GM19467 (cell line): Measurements from ENCODE around the gene ZNF611.
"Not testable (repeated sequence)": the region's sequence is repeated elsewhere in the genome, so short reads cannot be mapped to it uniquely, and the experiment has no call there.

Experiments
- ATAC-seq: cut with Tn5 transposase; IDR thresholded peaks from one replicate; pipeline ENCODE4 v1.9.1; 2021; ENCODE audit warnings: mild to moderate bottlenecking, moderate library complexity; ENCODE audit not compliant: unreplicated experiment

The ZNF611 gene

DNA sequence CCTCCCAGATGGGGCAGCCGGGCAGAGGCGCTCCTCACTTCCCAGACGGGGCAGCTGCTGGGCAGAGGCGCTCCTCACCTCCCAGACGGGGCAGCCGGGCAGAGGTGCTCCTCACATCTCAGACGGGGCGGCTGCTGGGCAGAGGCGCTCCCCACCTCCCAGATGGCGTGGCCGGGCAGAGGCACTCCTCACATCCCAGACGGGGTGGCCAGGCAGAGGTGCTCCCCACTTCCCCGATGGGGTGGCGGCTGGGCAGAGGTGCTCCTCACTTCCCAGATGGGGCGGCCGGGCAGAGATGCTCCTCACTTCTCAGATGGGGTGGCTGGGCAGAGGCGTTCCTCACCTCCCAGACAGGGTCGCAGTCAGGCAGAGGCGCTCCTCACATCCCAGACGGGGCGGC, 14.3 kb downstream of the ZNF611 start:
- ATAC-seq = not testable (repeated sequence)

DNA sequence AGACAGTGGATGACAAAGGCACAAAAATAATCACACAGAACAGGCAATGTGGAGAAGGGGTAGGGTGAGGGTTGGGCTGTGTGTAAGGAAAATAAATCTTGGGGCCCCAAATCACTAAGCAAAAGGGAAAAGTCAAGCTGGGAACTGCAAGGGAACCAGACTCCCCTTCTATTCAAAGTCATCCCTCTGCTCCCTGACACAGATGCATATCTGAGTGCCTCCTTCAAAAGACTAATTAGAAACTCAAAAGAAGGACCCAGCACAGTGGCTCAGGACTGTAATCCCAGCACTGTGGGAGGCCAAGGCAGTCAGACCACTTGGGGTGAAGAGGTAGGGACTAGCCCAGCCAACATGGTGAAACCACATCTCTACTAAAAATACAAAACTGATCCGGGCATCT, 18.3 kb downstream of the ZNF611 start:
- ATAC-seq = no peak

DNA sequence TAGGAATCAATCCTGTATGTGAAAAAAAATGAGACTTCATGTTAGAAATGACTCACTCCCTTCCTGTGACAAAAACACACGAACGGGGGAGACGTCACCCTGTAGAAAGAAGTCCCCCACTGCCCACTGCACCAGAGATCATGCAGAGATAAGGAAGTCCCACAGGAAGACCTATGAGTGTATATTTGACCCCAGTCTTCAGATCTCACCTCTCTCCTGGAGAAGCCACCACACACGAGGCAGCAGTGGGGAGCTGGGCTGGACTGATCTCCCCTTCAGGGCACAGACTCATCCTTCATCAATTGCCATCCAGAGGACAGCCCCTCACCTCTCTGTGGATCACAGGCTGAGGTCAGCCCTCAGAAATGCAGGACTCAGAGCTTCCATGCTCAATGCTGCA, 18.9 kb downstream of the ZNF611 start:
- not testable (repeated sequence) for ATAC-seq

DNA sequence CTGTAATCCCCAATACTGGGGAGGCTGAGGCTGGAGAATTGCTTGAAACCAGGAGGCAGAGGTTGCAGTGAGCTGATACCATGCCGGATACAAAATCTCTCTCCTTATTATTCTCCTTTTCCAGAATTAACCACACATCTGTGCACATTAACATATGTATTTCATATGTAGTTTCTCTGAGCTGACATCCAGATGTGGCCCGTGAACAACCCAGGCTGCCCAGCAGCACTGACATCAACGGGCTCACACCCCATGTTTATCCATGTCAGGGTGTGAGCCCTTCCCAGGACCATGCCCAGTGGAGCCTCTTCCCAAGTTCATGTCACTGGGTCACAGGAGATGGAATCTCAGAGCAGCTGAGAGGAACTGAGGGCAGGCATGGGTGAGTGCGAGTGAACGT, 19.5 kb downstream of the ZNF611 start:
- ATAC-seq = not testable (repeated sequence)

DNA sequence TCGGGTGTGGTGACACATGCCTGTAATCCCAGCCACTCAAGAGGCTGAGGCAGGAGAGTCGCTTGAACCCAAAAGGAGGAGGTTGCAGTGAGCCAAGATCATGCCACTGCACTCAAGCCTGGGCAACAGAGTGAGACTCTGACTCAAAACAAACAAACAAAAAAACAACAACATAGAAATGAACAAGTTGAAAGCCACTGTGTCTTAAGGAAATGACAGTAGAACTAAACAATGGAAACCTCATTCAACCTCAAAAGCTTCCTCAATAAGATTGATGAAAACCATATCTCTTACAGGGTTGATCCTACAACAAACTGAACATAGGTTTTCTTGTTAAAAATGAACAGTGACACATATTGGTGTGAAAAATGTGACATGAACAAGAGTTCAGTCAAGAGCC, 21.8 kb downstream of the ZNF611 start:
- not testable (repeated sequence) for ATAC-seq

DNA sequence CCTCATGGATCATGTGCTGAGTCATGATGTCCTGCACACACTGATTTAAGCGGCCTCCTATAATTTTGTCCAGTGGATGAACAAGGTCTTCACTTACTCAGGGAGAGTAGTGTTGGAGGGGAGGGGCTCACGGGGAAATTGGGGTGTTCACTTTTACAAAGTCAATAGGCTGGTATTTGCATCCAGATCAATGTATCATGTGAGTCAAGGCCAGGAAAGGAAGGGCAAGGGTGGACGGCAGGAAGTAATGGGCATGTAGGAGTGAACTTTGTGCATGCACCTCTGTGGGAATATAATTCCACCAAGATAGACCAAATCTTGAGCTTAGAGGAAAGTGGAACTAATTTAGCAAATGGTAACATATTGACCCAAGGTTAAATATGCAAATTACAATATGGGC, 23.2 kb downstream of the ZNF611 start:
- not testable (repeated sequence) for ATAC-seq

DNA sequence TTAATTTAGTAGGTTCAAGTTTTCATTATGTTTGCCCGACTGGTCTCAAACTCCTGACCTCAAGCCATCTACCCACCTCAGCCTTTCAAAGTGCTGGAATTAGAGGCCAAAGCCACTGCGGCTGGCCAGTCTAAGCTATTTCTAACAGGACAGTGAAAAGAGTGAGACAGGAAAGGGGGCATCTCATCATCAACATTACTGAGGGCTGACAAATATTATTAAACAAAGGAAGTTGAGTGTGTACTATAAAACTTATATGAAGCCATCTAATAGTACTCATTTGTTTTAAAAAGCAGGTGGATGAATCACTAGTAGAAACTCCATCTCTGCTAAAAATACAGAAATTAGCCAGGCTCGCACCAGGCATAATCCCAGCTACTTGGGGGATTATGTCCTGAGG, 24.3 kb downstream of the ZNF611 start:
- no peak for ATAC-seq

DNA sequence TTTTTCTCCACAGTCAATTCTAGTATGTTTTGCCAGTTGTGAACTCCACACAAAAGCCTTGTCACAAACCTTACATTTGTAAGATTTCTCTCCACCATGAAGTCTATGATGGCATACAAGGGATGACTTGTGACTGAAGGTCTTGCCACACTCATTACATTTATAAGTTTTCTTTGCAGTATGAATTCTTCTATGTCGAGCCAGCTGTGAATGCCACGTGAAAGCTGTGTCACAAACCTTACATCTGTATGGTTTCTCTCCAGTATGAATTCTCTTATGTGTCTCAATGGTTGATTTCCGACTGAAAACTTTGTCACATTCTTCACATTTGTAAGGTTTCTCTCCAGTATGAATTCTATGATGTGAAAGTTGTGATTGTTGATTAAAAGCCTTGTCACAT, 29.2 kb downstream of the ZNF611 start:
- ATAC-seq = not testable (repeated sequence)

DNA sequence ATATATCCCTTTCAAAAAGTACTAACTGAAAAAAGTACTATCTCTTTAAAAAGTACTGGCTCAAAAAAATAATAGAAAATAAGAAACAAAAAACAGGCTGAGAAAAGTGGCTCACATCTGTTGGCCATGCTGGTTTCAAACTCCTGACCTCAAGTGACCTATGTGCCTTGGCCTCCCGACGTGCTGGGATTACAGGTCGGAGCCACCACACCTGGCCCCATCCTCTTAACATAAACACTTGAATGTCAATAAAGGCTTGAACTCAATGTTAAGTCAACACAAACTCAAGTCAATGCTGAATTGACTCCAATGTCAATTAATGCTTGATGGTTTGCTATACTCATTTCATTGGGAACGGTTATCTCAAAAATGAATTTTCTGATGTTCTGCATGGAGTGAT, 30.9 kb downstream of the ZNF611 start:
- ATAC-seq = no peak

DNA sequence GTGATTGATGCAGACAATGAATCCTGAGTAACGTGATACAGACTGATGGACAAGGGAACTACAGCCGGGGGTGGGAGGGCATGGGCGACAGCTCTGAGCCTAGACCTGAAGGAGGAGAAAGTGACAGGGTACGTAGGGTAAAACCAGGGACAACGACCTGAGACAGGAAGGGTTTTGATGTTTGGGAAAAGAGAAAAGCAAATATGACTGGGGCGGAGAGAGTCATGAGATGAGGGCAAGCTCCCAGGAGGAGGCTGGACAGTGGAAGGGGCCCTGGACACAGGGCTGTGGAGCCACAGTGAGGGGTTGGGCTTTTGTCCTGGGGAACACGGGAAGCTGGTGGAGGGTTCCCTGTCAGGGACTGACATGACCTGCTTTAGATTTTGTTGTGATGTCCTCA, 34.2 kb downstream of the ZNF611 start:
- ATAC-seq = no peak

DNA sequence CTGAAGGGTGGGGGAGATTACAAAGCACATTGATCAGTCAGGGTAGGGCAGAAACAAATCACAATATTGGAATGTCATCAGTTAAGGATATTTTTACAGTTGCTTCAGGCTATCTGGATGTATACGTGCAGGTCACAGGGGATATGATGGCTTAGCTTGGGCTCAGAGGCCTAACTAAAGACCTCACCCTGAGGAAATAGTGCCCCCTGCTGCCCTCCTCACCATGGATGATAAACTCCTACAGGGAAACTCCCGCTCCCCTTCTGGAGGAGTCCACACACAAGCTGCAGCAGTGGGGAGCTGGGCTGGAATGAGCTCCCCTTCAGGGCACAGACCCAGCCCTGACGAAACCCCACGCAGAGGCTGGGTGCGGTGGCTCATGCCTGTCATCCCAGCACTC, 35.3 kb downstream of the ZNF611 start:
- ATAC-seq = not testable (repeated sequence)

DNA sequence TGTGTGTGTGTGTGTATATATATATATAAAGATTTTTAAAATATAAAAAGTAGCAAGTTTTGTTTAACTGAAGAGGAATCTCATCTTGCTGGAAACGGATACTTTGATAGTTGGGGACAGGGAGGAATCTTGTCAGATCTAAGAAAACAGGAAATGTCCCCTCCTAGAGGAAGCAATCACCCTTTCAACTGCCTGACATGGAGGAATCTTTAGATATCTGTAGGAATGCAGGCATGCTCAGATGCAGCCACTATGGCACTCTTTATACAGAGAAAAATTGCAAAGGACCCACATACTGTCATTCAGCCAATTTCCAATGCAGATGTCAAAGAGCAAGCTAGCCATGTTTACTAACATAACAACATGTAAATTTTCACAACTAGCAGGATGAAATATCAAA, 38.8 kb downstream of the ZNF611 start:
- no peak for ATAC-seq

DNA sequence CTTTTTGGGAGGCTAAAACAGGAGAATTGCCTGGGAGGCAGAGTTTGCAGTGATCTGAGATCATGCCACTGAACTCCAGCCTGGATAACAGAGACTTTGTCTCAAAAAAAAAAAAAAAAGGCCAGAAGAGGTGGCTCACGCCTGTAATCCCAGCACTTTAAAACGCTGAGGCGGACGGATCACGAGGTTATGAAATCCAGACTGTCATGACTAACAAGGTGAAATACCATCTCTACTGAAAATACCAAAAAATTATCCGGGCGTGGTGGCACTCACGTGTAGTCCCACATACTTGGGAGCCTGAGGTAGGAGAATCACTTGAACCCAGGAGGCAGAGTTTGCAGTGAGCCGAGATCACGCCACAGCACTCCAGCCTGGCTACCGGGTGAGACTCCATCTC, 39.9 kb downstream of the ZNF611 start:
- no peak for ATAC-seq

DNA sequence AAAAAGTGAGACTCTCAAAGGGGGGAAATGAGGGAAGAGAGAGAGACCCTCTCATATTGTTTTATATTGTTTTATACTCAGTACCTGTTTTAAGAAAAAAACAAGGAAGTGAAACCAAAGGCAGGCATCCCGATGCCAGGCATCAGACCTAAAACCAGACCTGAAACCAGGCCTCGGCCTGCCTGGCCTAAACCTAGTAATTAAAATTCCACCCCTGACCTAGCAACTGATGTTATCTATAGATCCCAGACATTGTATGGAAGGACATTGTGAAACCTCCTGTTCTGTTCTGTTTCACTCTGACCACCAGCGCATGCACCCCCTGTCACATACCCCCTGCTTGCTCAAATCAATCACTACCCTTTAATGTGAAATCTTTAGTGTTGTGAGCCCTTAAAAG, 40.6 kb downstream of the ZNF611 start:
- not testable (repeated sequence) for ATAC-seq

DNA sequence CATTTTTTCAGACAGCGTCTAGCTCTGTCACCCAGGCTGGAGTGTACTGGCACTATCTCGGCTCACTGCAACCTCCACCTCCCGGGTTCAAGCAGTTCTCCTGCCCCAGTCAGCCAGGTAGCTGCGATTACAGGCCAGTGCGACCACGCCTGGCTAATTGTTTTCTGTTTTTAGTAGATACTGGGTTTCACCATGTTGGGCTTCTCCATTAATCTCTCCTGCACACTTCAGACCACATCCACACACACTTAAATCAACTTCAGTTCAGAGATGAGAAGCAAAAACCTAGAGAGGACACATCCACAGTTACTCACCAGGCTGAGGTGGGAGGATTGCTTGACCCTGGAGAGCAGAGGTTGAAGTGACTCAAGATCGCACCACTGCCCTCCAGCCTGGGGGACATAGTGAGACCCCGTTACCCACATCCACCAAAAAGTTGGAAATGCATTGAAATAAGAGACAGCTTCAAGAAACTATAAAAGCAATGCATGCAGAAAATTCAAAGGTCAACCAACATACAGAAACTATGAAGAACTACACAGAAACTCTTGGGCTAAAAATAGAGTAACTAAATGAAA, 42.3 kb downstream of the ZNF611 start:
- no peak for ATAC-seq

DNA sequence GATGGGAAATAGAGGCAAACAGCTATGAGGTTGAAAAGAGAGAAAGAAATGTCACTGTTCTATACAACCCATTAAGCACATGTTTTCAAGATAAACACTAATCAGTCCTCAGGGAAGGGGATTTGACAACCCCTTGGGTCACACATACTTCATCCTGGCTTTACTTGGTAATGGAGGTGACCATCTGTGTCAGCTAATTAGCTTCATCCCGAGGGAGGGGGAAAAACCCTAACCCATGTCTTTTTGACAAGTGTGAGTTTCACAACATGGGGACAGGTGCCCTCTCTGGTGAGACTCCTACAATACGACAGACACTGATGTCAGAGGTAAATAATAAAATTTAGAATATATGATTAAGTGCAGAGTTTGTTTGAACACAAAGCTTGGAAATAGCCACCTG, 43.1 kb downstream of the ZNF611 start:
- no peak for ATAC-seq

DNA sequence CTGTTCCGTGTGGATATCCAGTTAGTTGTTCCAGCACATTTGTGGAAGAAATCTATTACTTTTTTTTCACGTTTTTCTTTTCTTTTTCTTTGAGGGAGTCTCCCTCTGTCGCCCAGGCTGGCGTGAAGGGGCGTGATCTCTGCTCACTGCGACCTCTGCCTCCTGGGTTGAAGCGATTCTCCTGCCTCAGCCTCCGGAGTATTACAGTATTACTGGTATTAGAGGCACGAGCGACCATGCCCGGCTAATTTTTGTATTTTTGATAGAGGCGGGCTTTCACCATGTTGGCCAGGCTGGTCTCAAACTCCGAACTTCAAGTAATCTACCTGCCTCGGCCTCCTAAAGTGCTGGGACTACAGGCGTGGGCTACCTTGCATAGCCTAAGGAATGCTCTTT, 43.6 kb downstream of the ZNF611 start:
- ATAC-seq = no peak

DNA sequence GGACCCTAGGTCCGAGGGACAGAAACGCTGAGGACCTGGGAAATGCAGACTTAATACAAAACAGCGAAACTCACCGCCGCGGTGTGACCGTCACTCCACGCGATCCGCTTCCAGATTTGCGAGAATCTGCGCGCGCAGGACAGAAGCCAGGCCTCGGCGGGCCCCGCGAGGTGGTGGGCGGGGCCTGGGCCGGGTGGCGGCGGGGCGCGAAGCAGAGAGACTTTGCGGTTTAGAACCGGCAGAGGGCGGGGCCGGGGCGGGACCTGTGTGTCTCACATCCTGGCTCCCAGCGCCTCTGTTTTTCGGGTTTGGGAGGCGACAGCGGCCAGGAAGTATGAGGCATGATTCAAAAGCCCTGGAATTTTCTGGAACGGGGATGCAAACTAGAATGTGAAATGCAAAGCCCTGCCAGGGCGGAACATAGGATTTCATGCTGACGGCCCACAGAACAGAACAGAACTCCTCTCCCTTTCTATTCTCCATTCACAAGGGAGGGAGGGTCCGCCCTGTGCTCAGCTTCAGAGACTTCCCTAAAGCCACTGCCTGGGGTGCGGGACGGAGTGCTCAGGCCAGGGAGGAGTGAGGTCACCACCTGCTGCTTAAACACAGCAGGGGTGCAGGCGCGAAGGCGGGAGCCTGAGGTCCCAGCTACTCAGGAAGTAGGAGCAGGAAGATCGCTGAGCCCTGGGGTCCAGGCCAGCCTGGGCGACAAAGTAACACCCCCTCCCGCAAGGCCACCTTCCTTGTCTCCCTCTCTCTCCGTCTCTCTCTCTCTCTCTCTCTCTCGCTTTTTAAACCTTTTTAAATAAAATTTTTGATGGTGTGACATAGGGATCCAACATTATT, 44.3 kb downstream of the ZNF611 start:
- peak; percentile 70 for ATAC-seq

DNA sequence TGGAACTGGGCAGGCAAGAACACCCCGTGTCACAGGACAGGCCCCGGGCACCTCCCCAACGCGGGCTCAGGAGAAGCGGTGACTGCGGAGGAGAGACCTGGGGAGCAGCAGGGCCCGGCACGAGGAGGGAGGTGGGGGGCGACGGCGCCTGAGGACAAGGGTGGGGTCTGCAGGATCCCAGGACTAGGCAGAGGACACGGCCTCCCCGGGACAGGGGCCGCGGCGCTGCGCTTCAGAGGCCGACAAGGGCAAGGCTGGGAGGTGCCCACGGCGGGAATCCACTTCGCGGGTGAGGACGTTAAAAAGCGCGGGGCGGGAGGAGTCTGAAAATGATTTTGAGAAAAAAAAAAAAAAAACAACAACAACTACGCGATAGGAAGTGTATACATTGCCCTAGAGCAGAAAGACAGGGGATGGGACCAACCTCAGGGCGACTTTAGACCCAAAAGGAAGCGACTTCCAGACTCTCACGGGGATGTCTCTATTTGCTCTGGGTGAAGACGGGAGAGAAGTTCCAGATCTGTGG, 44.9 kb downstream of the ZNF611 start:
- ATAC-seq = peak; percentile 34

DNA sequence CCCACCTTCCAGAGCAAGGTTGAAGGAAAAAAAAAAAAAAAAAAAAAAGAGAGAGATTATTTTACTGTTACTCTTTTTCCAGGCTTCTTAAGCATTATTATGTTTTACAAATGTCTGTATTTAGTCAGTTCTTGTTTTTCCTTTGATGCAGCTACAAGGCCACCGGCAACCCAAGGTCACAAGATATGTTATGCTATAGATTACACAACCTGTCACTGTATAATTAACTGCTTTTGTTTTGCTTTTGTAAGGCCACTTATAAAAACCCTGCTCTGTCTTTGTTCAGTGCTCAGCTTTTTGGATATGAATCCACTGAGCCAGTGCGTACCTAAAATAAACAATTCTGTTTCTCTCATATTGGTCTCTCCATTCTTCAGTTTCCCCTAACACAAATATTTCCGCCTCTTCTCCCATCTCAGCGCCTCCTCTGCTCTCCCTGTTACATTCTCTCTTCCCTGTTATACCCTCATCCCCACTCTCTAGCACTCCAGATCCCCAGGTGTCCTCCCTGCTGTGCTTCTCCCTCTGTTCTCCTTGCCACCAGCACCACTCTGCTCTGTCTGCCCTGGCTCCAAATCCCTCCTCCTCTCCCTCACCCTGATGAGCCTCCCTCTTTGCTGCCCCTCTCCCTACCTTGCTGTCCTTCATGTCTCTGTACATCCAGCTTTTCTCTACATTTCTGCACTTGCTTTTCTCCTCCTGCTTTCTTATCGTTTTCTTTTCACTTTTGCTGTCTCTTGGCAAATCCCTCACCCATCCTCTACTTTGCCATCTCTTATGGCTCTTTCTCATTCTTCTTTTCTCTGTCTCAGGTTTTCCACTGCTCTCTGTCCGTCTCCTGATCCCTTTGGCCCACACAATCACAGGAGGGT, 45.7 kb downstream of the ZNF611 start:
- not testable (repeated sequence) for ATAC-seq

DNA sequence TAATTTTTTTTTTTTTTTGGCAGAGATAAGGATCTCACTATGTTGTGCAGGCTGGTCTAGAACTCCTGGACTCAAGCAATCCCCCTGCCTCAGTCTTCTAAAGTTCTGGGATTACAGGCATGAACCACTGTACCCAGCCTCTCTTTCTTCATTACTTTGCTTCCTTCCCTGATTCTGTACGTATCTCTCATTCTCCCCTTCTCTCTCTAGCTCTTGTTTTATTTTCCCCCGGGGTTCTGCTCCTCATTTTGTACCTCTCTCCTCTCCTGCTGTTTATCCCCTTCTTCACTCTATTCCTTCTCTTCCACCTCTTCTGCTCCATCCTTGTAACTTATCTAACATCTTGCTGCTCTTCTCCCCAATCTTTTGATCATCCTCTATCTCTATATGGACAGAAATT, 46.5 kb downstream of the ZNF611 start:
- ATAC-seq = no peak
